CD4-positive, alpha-beta T cell (primary cell): ENCODE results near the gene PSMD12. TPM values are rescaled to one million over a fixed set of nuclear protein-coding genes. Genes with fewer than 3 reads are reported as not detected.

Experiments
- ATAC-seq: fragments of 200-7000 bp; cut with Tn5 transposase; one replicate; pipeline ENCODE4 v1.10.0; 2022; ENCODE audit warnings: mild to moderate bottlenecking; ENCODE audit not compliant: poor library complexity
- CTCF ChIA-PET: fragments of 350-600 bp; sonication (Branson Sonifier 250); formaldehyde crosslinking; loops from one replicate; lab custom pipeline; 2021; ENCODE audit warnings: antibody characterized with exemption, inconsistent platforms; lab: Charles Lee
- POLR2A ChIA-PET: fragments of 350-600 bp; sonication (Branson Sonifier 250); formaldehyde crosslinking; loops from one replicate; lab custom pipeline; 2021; ENCODE audit warnings: antibody characterized with exemption, inconsistent platforms; lab: Charles Lee
- DNase-seq, 14 experiments: peaks; one replicate each; pipeline ENCODE4 v3.0.0-alpha.2; 2013 to 2020; ENCODE audit warnings: mixed read lengths in 2 of 14
- H3K27ac ChIP-seq, 2 donors: one replicate each; pipeline versions ENCODE4 v1.5.1 to v1.7.0; 2013; ENCODE audit warnings: low read length in 2 of 2, low read depth in 1 of 2, mild to moderate bottlenecking in 1 of 2
- H3K27me3 ChIP-seq, 2 experiments: 1 replicate in 1 of 2; 2 replicates in 1 of 2; pipeline versions ENCODE4 v1.6.1 to v1.7.0; 2013; ENCODE audit warnings: low read length in 2 of 2, control low read depth in 1 of 2, mild to moderate bottlenecking in 1 of 2, moderate library complexity in 1 of 2; ENCODE audit not compliant: insufficient read depth in 2 of 2, control insufficient read depth in 1 of 2
- H3K36me3 ChIP-seq: one replicate; pipeline ENCODE4 v1.6.1; 2013; ENCODE audit warnings: low read length, control low read depth; ENCODE audit not compliant: insufficient read depth
- H3K4me1 ChIP-seq: one replicate; pipeline ENCODE4 v1.6.1; 2013; ENCODE audit warnings: low read length, control low read depth; ENCODE audit not compliant: insufficient read depth
- H3K4me3 ChIP-seq: one replicate; pipeline ENCODE4 v1.5.1; 2013; ENCODE audit warnings: mild to moderate bottlenecking, low read length, moderate library complexity
- H3K9me3 ChIP-seq, 2 experiments: 1 replicate in 1 of 2; 2 replicates in 1 of 2; pipeline versions ENCODE4 v1.6.1 to v1.7.0; 2013; ENCODE audit warnings: low read length in 2 of 2, mild to moderate bottlenecking in 2 of 2, control low read depth in 1 of 2, moderate library complexity in 1 of 2; ENCODE audit not compliant: control insufficient read depth in 1 of 2, insufficient read depth in 1 of 2
- H3K27ac Mint-ChIP-seq: one replicate; pipeline ENCODE4 v1.8.0; 2020; ENCODE audit warnings: mixed read lengths
- H3K27me3 Mint-ChIP-seq: one replicate; pipeline ENCODE4 v1.8.0; 2021; ENCODE audit warnings: mixed read lengths
- H3K36me3 Mint-ChIP-seq: one replicate; pipeline ENCODE4 v1.8.0; 2021; ENCODE audit warnings: low read depth, mixed read lengths
- H3K4me1 Mint-ChIP-seq: one replicate; pipeline ENCODE4 v1.8.0; 2021; ENCODE audit warnings: low read depth, mixed read lengths
- H3K4me3 Mint-ChIP-seq: one replicate; pipeline ENCODE4 v1.8.0; 2020; ENCODE audit warnings: mild to moderate bottlenecking, mixed read lengths
- H3K9me3 Mint-ChIP-seq: one replicate; pipeline ENCODE4 v1.8.0; 2020; ENCODE audit warnings: mixed read lengths
- CTCF ChIP-seq: fragments of 200-600 bp; IDR thresholded peaks from one replicate; pipeline ENCODE4 v1.8.0; 2022; ENCODE audit warnings: antibody characterized with exemption, mild to moderate bottlenecking
- intact Hi-C, 2 experiments: fragments of 100-400 bp; cut with DNase I in 1 of 2; cut with micrococcal nuclease in 1 of 2; formaldehyde crosslinking; loops; one replicate each; pipeline versions ENCODE4 v1.15.1 to v1.9.0; 2023 to 2025; cut with DNase I, micrococcal nuclease
- total RNA-seq, 174 experiments: library from RNA in 2 of 174; stranded (reverse) in 2 of 174; gene quantifications; one replicate each; pipeline ENCODE4 v1.2.3 and lab custom pipeline; 2021 to 2026

The PSMD12 gene
- total RNA-seq, 2 experiments from 2014 or later: 49.3 to 52.5 TPM

DNA sequence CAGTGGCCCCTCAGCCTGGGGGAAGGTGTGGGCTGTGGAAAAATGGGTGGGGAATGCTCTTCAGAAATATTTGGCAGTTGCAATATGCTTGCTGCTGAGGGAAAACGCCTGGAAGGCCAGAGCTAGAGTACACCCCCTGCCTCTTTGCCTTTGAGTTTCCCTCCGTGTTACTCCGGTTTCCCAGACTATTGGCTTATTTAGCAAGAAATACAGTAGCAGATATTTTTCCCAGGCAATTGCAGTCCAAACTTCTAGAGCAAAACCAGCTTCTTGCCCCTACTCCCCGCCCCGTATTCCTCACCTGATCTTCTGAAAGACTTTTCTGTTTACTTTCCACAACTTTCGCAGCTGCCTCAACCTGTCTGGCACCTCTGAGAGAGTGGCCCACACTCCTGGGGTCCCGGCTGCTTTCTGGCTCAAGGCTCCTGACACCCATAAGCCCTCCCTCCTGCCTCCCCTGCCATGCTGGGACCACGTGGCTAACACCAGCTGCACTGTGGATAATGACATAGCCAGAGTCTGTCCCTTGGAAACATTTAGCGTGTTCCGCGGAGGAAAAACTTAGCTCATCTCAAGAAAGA lies 75.6 kb downstream of the PSMD12 start:
- Mint-ChIP-seq H3K9me3 (no peaks in the 10 kb centered on the region), H3K36me3 (no peaks in the 10 kb centered on the region), H3K4me1 (no peaks in the 10 kb centered on the region), H3K27ac (no peak overlapping the region), H3K27me3 (no peaks in the 10 kb centered on the region), H3K4me3 (no peak overlapping the region)
- Histone ChIP-seq H3K36me3 (no peaks in the 10 kb centered on the region), H3K27ac (no peak overlapping the region), H3K9me3 (no peaks in the 10 kb centered on the region), H3K4me3 (no peak overlapping the region), H3K4me1 (peaks cover 10% of the 10 kb centered on the region), H3K27me3 (no peaks in the 10 kb centered on the region)
- CTCF ChIA-PET: interaction anchor here (0.6 to 1.3 kb wide), 4 partner anchors 26 to 572 kb away, joined by 3 to 5 read pairs (median 4); no protein-coding TSS in a partner anchor
- POLR2A ChIA-PET: no interaction called here
- DNase-seq (no peak), ATAC-seq (no peak)
- no peak for TF ChIP-seq CTCF
- intact Hi-C loops: loop anchor here (5.0 to 10.0 kb wide), 3 partner anchors 574 to 1086 kb away; no protein-coding TSS in a partner anchor

GRCh38 chr17:67290244-67290643 lies 76.1 kb downstream of the PSMD12 start:
- DNase-seq (no peak), ATAC-seq (no peak)
- Histone ChIP-seq H3K9me3 (no peaks in the 10 kb centered on the region), H3K36me3 (no peaks in the 10 kb centered on the region), H3K27me3 (no peaks in the 10 kb centered on the region), H3K27ac (no peak overlapping the region), H3K4me1 (peaks cover 10% of the 10 kb centered on the region), H3K4me3 (no peak overlapping the region)
- H3K27ac Mint-ChIP-seq: no peak overlapping the region
- ChIA-PET POLR2A (no interaction called here), CTCF (interaction anchor here (1.0 kb wide), 1 partner anchor 69 kb away, joined by 3 read pairs; no protein-coding TSS in a partner anchor)
- no peaks in the 10 kb centered on the region for H3K4me1 Mint-ChIP-seq
- no peaks in the 10 kb centered on the region for H3K36me3 Mint-ChIP-seq
- no peaks in the 10 kb centered on the region for H3K9me3 Mint-ChIP-seq
- intact Hi-C loops: loop anchor here (5.0 to 10.0 kb wide), 3 partner anchors 573 to 1085 kb away; no protein-coding TSS in a partner anchor
- TF ChIP-seq CTCF: no peak
- H3K27me3 Mint-ChIP-seq: no peaks in the 10 kb centered on the region
- H3K4me3 Mint-ChIP-seq: no peak overlapping the region

- Histone ChIP-seq H3K27ac (no peak overlapping the region), H3K27me3 (no peaks in the 10 kb centered on the region), H3K4me3 (no peak overlapping the region), H3K9me3 (no peaks in the 10 kb centered on the region), H3K36me3 (no peaks in the 10 kb centered on the region), H3K4me1 (peaks cover 10% of the 10 kb centered on the region)
- Mint-ChIP-seq H3K36me3 (no peaks in the 10 kb centered on the region), H3K27me3 (no peaks in the 10 kb centered on the region), H3K27ac (no peak overlapping the region), H3K4me1 (no peaks in the 10 kb centered on the region), H3K9me3 (no peaks in the 10 kb centered on the region), H3K4me3 (no peak overlapping the region)
- ATAC-seq (no peak), DNase-seq (no peak)
- no peak for TF ChIP-seq CTCF
- CTCF ChIA-PET: no interaction called here
- intact Hi-C loops: no loop called here
- POLR2A ChIA-PET: interaction anchor here (0.6 to 0.7 kb wide), 2 partner anchors 461 to 961 kb away, joined by 3 to 4 read pairs; no protein-coding TSS in a partner anchor
Measured at GRCh38 chr17:67289181-67289876, 77.0 kb downstream of the PSMD12 start.

Other genes starting within 250 kb of the PSMD12 start
- gene HELZ, start 121.4 kb downstream of the PSMD12 start, total RNA-seq: 100 to 1,000 TPM in 1 of 2 experiments, 10 to 100 TPM in 1; 94.8 to 107 TPM
- gene PITPNC1, start 10.7 kb upstream of the PSMD12 start, total RNA-seq: 10 to 100 TPM; 80.2 to 83.4 TPM